Measurements from ENCODE around the gene AKAP12.

Gene AKAP12

GRCh38 chr6:151236668-151237401 is 2.9 kb upstream of the AKAP12 start:
- no peak for DNase-seq

DNA sequence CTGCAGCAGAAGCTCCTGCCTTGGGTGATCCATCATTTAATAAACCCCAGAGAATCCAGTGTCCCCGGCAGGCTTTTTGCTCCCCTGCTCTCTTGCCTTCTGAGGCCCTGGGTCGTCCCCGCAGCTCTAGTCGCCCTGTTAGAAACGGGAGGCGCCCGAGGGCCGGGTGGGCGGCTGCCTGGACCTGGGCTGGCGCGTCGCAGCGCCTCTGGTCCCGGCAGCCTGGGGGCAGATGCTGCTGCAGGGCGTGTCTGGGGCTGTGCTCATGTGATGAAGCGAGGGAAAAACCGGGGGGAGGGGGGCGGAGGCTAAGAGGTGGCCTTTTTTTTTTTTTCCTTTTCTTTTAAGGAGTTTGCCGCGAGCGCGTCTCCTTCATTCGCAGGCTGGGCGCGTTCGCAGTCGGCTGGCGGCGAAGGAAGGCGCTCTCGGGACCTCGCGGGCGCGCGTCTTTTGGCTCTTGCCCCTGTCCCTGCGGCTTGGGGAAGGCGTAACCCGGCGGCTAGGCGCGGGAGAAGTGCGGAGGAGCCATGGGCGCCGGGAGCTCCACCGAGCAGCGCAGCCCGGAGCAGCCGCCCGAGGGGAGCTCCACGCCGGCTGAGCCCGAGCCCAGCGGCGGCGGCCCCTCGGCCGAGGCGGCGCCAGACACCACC is 394 bp downstream of the AKAP12 start:
- DNase-seq: peak; percentile 72

DNA sequence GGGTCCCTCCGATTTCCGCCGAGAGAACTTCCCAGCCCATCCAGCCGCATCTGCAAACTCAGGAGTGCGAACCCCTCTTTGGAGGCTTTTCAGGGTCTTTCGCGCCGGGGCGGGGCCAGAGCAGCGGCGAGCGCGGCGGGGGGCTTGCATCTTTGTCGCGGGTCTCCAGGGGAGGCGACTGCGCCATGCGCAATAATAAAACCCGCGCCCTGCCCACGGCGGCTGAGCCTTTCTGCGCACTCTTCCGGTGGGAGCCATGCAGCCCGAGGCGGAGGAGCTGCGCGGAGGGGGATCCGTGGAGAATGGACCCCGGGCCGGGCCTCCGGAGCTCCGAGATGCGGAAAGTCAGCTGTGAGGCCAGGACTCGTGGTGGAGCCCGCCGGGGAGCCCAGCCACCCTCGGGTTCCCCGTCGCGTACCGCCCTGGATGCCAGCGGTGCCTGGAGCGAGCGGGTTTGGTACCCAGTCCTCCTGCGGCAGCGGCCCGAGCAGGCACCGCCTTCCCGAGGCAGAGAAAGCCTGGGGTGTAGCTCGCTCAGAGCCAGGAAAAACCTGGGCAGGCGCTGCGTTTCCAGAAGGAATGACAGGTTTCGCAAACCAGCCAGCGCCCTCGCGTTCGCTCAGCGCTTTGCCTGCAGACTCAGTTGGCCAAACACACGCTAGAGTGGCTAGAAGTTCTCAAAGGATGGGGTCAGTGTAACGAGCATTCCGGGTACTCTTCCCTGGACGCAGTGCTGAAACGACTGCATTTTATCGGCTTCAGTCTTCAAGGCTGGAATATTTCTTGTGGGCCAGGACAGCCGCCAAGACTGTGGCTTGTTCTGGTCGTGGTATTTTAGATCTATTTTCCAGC is 1.2 kb downstream of the AKAP12 start:
- DNase-seq: peak; percentile 17

GRCh38 chr6:151241853-151242252 is 2.1 kb downstream of the AKAP12 start:
- DNase-seq: no peak

DNA sequence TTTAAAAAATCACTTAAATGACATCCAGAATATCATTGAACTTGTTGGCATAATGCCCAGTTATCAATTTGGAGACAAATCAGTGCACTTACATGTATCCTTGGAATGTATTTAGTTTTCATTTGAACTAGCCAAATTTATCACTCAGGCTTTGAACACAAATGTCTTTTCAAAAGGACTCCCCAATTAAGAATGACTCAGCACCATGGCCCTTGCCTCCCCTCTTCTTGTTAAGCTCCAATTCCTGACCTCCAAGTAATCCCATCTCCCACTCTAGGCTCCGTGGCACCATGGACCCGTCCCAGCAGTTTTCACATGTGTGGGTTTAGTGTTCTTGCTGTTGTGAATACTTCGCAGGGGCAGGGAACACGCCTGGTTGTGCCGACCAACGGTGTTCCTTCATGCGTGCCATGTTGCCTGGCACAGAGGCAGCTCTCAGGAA is 2.7 kb downstream of the AKAP12 start:
- no peak for DNase-seq

GRCh38 chr6:151243481-151243880 is 3.7 kb downstream of the AKAP12 start:
- DNase-seq: no peak

GRCh38 chr6:151247490-151247889 is 7.7 kb downstream of the AKAP12 start:
- no peak for DNase-seq

DNA sequence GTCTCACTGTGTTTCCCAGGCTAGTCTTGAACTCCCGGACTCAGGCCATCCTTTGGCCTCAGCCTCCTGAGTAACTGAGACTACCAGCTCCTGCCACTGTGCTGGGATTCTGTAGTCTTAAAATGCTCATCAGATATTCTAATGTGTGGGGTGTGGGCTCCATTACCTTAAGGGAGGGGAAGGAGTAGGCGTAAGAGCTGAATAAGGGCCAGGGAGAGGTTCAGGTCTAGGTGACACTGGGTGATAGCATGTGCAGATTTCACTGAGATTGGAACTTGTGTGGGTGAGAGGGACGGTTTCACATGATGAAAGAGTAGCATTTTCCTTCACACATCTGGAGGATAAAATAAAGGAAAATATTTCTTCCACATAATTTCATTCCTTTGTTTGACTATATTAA is 8.5 kb downstream of the AKAP12 start:
- DNase-seq: no peak

GRCh38 chr6:151252634-151253033 is 12.9 kb downstream of the AKAP12 start:
- no peak for DNase-seq

- no peak for DNase-seq
These were observed 14.8 kb downstream of the AKAP12 start for GRCh38 chr6:151254451-151255081.

- no peak for DNase-seq
These were observed 16.0 kb downstream of the AKAP12 start for GRCh38 chr6:151255811-151256210.

GRCh38 chr6:151257985-151258445 is 18.2 kb downstream of the AKAP12 start:
- DNase-seq: no peak

GRCh38 chr6:151260205-151260604 is 20.4 kb downstream of the AKAP12 start:
- DNase-seq: no peak

GRCh38 chr6:151263035-151263434 is 23.3 kb downstream of the AKAP12 start:
- DNase-seq: no peak

GRCh38 chr6:151263967-151264366 is 24.2 kb downstream of the AKAP12 start:
- DNase-seq: no peak

- no peak for DNase-seq
These were observed 25.5 kb downstream of the AKAP12 start for GRCh38 chr6:151265282-151265681.

DNA sequence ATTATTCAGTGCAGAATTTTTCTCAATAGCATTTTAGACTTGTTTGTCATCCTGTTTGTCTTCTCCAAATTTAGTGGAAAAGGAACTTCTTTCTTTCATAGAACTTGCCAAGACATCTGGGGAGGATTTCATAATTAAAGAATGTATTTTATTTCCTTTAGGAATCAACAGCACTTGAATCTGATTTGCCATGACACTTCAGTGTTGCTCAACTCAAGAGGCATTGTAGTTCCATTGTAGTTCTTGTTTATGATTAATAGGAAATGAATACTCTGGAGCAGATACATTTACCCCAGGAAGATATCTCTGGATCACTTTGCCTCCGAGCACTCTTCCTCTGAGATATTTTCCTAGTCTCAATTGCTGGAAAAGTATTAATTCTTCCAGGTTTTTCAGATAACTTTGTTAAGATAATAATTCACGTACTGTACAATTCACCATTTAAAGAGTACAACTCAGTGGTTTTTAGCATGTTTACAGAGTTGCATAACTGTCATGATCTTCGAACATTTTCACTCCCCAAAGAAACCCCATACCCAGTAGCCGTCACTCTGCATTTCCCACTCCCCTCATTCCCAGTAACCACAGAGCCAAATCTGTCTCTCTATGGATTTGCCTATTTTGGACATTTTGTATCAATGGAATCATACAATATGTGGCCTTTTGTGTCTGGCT is 29.7 kb downstream of the AKAP12 start:
- no peak for DNase-seq

- DNase-seq: no peak
These were observed 35.4 kb downstream of the AKAP12 start for GRCh38 chr6:151275121-151275520.

GRCh38 chr6:151275566-151275965 is 35.8 kb downstream of the AKAP12 start:
- no peak for DNase-seq

DNA sequence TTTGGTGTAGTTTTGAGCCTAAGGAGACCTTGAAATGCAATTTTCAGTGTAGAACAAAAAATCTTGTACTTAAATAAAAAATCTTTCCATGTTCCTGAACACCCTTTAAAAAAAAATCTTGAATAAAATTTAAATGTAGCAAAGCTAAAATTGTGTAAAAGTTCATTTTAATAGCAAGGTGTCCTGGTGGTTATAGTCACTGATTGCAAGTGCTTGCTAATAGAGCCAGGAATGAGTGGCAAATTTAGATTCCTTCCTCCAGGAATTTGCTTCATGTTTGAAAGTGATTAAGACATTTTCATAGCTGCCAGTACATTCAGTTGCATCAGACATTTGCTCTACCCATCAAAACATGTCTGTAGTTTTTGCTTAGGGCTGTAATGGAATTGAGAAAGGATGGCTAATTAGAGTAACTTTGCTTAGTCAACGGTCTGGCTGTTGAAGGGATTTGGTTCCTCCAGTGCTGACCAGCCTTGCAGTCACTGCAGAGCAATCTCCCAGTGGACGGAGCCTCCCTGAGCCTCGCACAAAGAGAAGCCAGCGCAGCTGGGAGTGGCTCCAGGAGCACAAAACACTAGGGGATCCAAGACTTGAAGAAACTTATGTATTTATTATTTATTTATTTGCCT is 36.5 kb downstream of the AKAP12 start:
- DNase-seq: no peak

DNA sequence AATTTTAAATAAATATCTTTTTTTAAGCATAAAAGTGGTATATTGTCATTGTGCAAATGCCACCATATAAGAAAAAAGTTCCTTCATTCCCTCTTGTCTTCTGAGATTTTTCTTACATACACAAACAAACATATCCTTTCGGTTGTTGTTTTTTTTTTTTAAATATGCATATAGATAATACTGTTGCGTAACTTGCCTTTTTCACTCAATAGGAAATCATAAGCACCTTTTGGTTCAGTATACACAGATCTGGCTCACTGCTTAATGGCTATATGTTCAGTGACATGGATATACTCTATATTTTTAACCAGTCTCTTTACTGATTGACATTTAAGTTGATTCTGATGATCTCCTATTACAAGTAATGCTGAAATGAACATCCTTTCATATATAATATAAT is 40.1 kb downstream of the AKAP12 start:
- DNase-seq: no peak

GRCh38 chr6:151280859-151281258 is 41.1 kb downstream of the AKAP12 start:
- DNase-seq: no peak

All from activated CD4-positive, alpha-beta T cell treated with anti-CD3 and anti-CD28 coated beads for 48 hours (primary cell).